Subcutaneous abdominal adipose tissue (tissue), 5 donors: ENCODE data around the gene GRID1.

Source experiments
- H3K27ac ChIP-seq: one replicate; pipeline ENCODE4 v1.7.0; 2013; ENCODE audit warnings: low read depth, mild to moderate bottlenecking, inconsistent platforms, low read length, moderate library complexity
- H3K27me3 ChIP-seq, 5 donors: one replicate each; pipeline ENCODE4 v1.7.0; 2013; ENCODE audit warnings: low read length in 5 of 5, inconsistent platforms in 1 of 5; ENCODE audit not compliant: control insufficient read depth in 5 of 5, insufficient read depth in 4 of 5
- H3K36me3 ChIP-seq, 5 donors: one replicate each; pipeline ENCODE4 v1.7.0; 2013; ENCODE audit warnings: low read length in 5 of 5; ENCODE audit not compliant: control insufficient read depth in 5 of 5, insufficient read depth in 5 of 5
- H3K4me1 ChIP-seq, 5 donors: one replicate each; pipeline ENCODE4 v1.7.0; 2013; ENCODE audit warnings: low read length in 5 of 5, mild to moderate bottlenecking in 3 of 5, moderate library complexity in 1 of 5; ENCODE audit not compliant: control insufficient read depth in 5 of 5, insufficient read depth in 5 of 5
- H3K4me3 ChIP-seq, 5 donors: one replicate each; pipeline ENCODE4 v1.7.0; 2013; ENCODE audit warnings: low read length in 5 of 5, low read depth in 1 of 5
- H3K9ac ChIP-seq, 5 donors: one replicate each; pipeline ENCODE4 v1.7.0; 2013; ENCODE audit warnings: low read length in 5 of 5, mild to moderate bottlenecking in 4 of 5, moderate library complexity in 3 of 5
- H3K9me3 ChIP-seq, 5 donors: one replicate each; pipeline ENCODE4 v1.7.0; 2013; ENCODE audit warnings: low read length in 5 of 5; ENCODE audit not compliant: control insufficient read depth in 5 of 5
- donor health status: healthy.
- donor health status: healthy.
- donor health status: healthy.
- donor health status: healthy.
- donor health status: healthy.

GRID1 gene

DNA sequence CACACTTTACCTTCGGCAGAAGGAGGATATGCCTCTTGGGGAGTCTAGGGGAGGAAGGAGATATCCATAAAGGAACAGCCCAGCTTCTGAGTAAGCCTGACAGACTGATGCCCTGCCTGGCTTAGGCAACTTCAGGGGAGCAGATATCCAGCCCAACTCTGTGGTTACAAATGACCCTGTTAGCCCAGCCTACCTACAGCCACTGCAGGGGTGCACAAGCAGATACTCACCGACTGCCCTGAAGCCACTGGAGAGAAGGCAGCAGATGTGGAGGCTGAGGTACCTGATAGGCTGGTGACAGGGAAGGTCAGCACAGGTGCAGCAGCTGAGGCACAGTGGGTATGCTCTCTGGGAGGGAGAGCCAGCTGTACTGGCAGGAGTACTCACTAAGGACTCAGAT, 770.2 kb downstream of the GRID1 start:
- Histone ChIP-seq H3K4me1 (no peaks in the 10 kb centered on the region), H3K36me3 (no peaks in the 10 kb centered on the region), H3K27me3 (no peaks in the 10 kb centered on the region), H3K27ac (no peak overlapping the region), H3K9ac (no peak overlapping the region), H3K9me3 (no peaks in the 10 kb centered on the region), H3K4me3 (no peak overlapping the region)

GRCh38 chr10:85594239-85594638, 772.4 kb downstream of the GRID1 start:
- Histone ChIP-seq H3K27ac (no peak overlapping the region), H3K36me3 (no peaks in the 10 kb centered on the region), H3K4me3 (no peak overlapping the region), H3K4me1 (no peaks in the 10 kb centered on the region), H3K9ac (no peak overlapping the region), H3K27me3 (no peaks in the 10 kb centered on the region), H3K9me3 (no peaks in the 10 kb centered on the region)

DNA sequence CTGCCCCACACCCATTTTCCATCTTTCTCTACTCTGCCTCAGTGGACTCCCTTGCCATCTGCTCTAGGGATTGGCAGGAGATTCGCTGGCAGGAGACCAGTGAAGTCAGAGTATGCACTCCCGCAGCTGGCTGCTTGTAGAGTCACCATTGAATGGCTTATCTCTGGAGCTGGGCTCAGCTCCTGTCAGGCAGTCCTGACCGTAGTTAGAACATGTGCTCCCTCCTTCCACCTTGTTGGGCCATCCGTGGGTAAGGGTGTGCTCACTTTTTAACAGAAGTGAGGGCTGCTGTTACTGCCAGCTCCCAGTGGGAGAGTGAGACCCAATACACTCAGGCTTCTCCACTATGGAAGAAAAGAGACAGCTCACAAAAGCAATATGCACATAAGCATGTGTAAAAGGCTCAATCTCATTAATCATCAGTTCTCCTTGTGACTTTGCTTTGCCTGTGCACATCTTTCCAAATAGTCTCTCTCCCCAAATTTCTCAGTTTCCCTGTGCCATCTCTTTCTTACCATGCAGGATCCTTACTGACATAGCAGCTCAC, 773.3 kb downstream of the GRID1 start:
- Histone ChIP-seq H3K9ac (no peak overlapping the region), H3K27ac (no peak overlapping the region), H3K27me3 (no peaks in the 10 kb centered on the region), H3K4me3 (no peak overlapping the region), H3K4me1 (no peaks in the 10 kb centered on the region), H3K36me3 (no peaks in the 10 kb centered on the region), H3K9me3 (no peaks in the 10 kb centered on the region)

- Histone ChIP-seq H3K27ac (no peak overlapping the region), H3K4me3 (no peak overlapping the region), H3K9me3 (peaks cover 0 to 8% (median 0%) of the 10 kb centered on the region in 5 donors), H3K27me3 (no peaks in the 10 kb centered on the region), H3K36me3 (no peaks in the 10 kb centered on the region), H3K4me1 (no peaks in the 10 kb centered on the region), H3K9ac (no peak overlapping the region)
Observed at GRCh38 chr10:85581371-85581770, 785.2 kb downstream of the GRID1 start.

DNA sequence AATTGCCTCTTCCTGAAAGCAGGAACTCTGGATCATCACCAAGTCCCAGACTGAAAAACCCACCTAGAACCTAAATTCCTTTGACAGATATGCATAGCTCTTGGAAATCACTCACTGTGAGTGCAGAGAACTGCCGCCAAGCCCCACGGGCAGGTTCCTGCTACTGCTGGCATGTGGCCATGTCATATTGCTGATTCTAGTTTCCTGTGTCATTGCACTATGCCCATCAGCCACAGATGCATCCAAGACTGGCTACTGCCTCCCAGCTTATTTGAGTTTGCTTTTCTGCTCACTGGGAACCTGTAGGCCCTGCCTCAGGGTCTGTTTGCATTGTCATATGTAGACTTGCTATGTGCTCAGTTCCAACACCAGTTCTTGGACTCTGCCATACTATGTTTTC, 786.0 kb downstream of the GRID1 start:
- H3K27ac ChIP-seq, result no peak overlapping the region
- H3K36me3 ChIP-seq, result no peaks in the 10 kb centered on the region
- no peaks in the 10 kb centered on the region for H3K27me3 ChIP-seq
- no peak overlapping the region for H3K9ac ChIP-seq
- peaks cover 0 to 8% (median 0%) of the 10 kb centered on the region in 5 donors for H3K9me3 ChIP-seq
- no peaks in the 10 kb centered on the region for H3K4me1 ChIP-seq
- H3K4me3 ChIP-seq, result no peak overlapping the region

GRCh38 chr10:85578860-85579259, 787.7 kb downstream of the GRID1 start:
- Histone ChIP-seq H3K4me1 (no peaks in the 10 kb centered on the region), H3K9ac (no peak overlapping the region), H3K4me3 (no peak overlapping the region), H3K36me3 (no peaks in the 10 kb centered on the region), H3K27me3 (no peaks in the 10 kb centered on the region), H3K9me3 (peaks cover 0 to 8% (median 0%) of the 10 kb centered on the region in 5 donors), H3K27ac (no peak overlapping the region)

GRCh38 chr10:85575441-85575840, 791.2 kb downstream of the GRID1 start:
- H3K27me3 ChIP-seq, result no peaks in the 10 kb centered on the region
- H3K9me3 ChIP-seq, result no peaks in the 10 kb centered on the region
- H3K4me3 ChIP-seq, result no peak overlapping the region
- no peaks in the 10 kb centered on the region for H3K36me3 ChIP-seq
- no peak overlapping the region for H3K27ac ChIP-seq
- no peak overlapping the region for H3K9ac ChIP-seq
- H3K4me1 ChIP-seq, result no peaks in the 10 kb centered on the region

GRCh38 chr10:85570871-85571270, 795.7 kb downstream of the GRID1 start:
- no peaks in the 10 kb centered on the region for H3K27me3 ChIP-seq
- H3K36me3 ChIP-seq, result no peaks in the 10 kb centered on the region
- H3K27ac ChIP-seq, result no peak overlapping the region
- no peak overlapping the region for H3K4me3 ChIP-seq
- no peak overlapping the region for H3K9ac ChIP-seq
- H3K9me3 ChIP-seq, result no peaks in the 10 kb centered on the region
- H3K4me1 ChIP-seq, result no peaks in the 10 kb centered on the region

DNA sequence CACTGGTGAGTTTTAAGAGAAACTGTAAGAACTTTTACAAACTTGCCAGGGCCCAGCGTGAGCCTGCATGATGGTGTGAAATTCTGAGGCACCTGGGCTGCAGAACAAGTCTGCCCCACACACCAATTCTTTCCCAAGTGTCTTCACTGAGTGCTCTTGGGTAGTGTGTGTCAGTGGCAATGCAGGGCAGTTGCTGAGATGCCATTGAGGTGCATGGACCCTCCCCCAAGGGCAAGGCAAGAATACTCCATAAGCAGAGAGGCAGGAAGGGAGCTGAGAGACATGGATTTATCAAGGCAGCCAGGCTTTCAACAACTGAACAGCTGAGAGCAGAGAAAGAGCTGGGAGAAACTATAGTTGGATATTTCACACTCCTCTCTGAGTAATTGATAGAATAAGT, 801.2 kb downstream of the GRID1 start:
- Histone ChIP-seq H3K9me3 (no peaks in the 10 kb centered on the region), H3K27me3 (no peaks in the 10 kb centered on the region), H3K4me3 (no peak overlapping the region), H3K36me3 (no peaks in the 10 kb centered on the region), H3K9ac (no peak overlapping the region), H3K27ac (no peak overlapping the region), H3K4me1 (no peaks in the 10 kb centered on the region)

GRCh38 chr10:85558533-85558932, 808.1 kb downstream of the GRID1 start:
- Histone ChIP-seq H3K9ac (no peak overlapping the region), H3K36me3 (no peaks in the 10 kb centered on the region), H3K27ac (no peak overlapping the region), H3K4me3 (no peak overlapping the region), H3K4me1 (no peaks in the 10 kb centered on the region), H3K9me3 (no peaks in the 10 kb centered on the region), H3K27me3 (no peaks in the 10 kb centered on the region)

GRCh38 chr10:85557706-85558105, 808.9 kb downstream of the GRID1 start:
- Histone ChIP-seq H3K9me3 (no peaks in the 10 kb centered on the region), H3K36me3 (no peaks in the 10 kb centered on the region), H3K9ac (no peak overlapping the region), H3K27me3 (no peaks in the 10 kb centered on the region), H3K4me3 (no peak overlapping the region), H3K27ac (no peak overlapping the region), H3K4me1 (no peaks in the 10 kb centered on the region)
